Panc1 (cell line): ENCODE results near the gene BRPF1. TPM values are rescaled to one million over a fixed set of nuclear protein-coding genes. Genes with fewer than 3 reads are reported as not detected.

ENCODE experiments used
- ATAC-seq: fragments of 200-7000 bp; cut with Tn5 transposase; 2 replicates; pipeline ENCODE4 v1.9.1; 2020; ENCODE audit warnings: mild to moderate bottlenecking, moderate library complexity
- BruUV-seq: library from RNA; stranded (reverse); fragments of 400-500 nt; replicated peaks from 2 replicates; lab custom pipeline; 2021; lab: Mats Ljungman, UMichigan
- CTCF ChIA-PET: fragments of 300-600 bp; sonication (Branson Sonifier 250); formaldehyde crosslinking; loops from one replicate; lab custom pipeline; 2022; ENCODE audit warnings: antibody characterized with exemption; lab: Charles Lee
- POLR2A ChIA-PET: fragments of 300-600 bp; sonication (Branson Sonifier 250); formaldehyde crosslinking; loops from one replicate; lab custom pipeline; 2022; ENCODE audit warnings: antibody characterized with exemption; lab: Charles Lee
- DNase-seq: peaks from one replicate; pipeline ENCODE4 v3.0.0-alpha.2; 2010; ENCODE audit warnings: low read depth, low spot score
- H3K27ac ChIP-seq: 2 replicates; pipeline ENCODE4 v1.5.1; 2011; ENCODE audit warnings: mild to moderate bottlenecking, low read length, inconsistent platforms
- H3K27me3 ChIP-seq: fragments of 200-500 bp; sonication (Bioruptor generic); 2 replicates; pipeline ENCODE4 v1.6.0; 2014; ENCODE audit warnings: low read length, inconsistent platforms; ENCODE audit not compliant: control insufficient read depth, insufficient read depth
- H3K36me3 ChIP-seq: fragments of 200-500 bp; sonication (Bioruptor generic); 2 replicates; pipeline ENCODE4 v1.5.1; 2014; ENCODE audit warnings: inconsistent platforms, mild to moderate bottlenecking, low read length, moderate library complexity; ENCODE audit not compliant: control insufficient read depth, insufficient read depth
- H3K4me1 ChIP-seq: 2 replicates; pipeline ENCODE4 v1.5.1; 2011; ENCODE audit warnings: inconsistent platforms, mild to moderate bottlenecking, low read length, moderate library complexity; ENCODE audit not compliant: control insufficient read depth, insufficient read depth
- H3K4me3 ChIP-seq, 2 experiments: 2 replicates each; pipeline ENCODE4 v1.5.1; 2011 to 2012; ENCODE audit warnings: low read depth in 2 of 2, low read length in 2 of 2, mild to moderate bottlenecking in 2 of 2, inconsistent platforms in 1 of 2, moderate library complexity in 1 of 2
- H3K9me3 ChIP-seq: fragments of 200-500 bp; sonication (Bioruptor generic); 2 replicates; pipeline ENCODE4 v1.5.1; 2014; ENCODE audit warnings: low read depth, mild to moderate bottlenecking, inconsistent platforms, low read length, moderate library complexity; ENCODE audit not compliant: control insufficient read depth, insufficient read depth
- CTCF ChIP-seq: fragments of 450-650 bp; IDR thresholded peaks from 2 replicates; pipeline ENCODE4 v1.5.1; 2017; ENCODE audit warnings: mild to moderate bottlenecking
- POLR2AphosphoS5 ChIP-seq: IDR thresholded peaks from 2 replicates; pipeline ENCODE4 v1.6.1; 2012; ENCODE audit warnings: mild to moderate bottlenecking, low read depth, low read length, moderate library complexity
- REST ChIP-seq, 2 experiments: IDR thresholded peaks; 2 replicates each; pipeline ENCODE4 v1.6.1; 2011 to 2012; ENCODE audit warnings: low read depth in 2 of 2, control low read depth in 1 of 2, low read length in 1 of 2, mild to moderate bottlenecking in 1 of 2, moderate library complexity in 1 of 2; ENCODE audit not compliant: insufficient read depth in 1 of 2
- SIN3A ChIP-seq: IDR thresholded peaks from 2 replicates; pipeline ENCODE4 v1.6.1; 2012; ENCODE audit warnings: low read depth, mild to moderate bottlenecking, low read length, moderate library complexity, borderline replicate concordance; ENCODE audit not compliant: insufficient read depth
- TCF7L2 ChIP-seq: IDR thresholded peaks from 2 replicates; pipeline ENCODE4 v1.6.1; 2011; ENCODE audit warnings: mild to moderate bottlenecking, low read depth, low read length, inconsistent platforms
- in situ Hi-C: cut with HindIII; loops from 2 replicates; pipeline ENCODE4 v1.10.0; 2016; ENCODE audit warnings: low sequenced_read_pairs, low pct_unique_long_range_greater_than_20kb
- intact Hi-C: fragments of 100-400 bp; cut with micrococcal nuclease; formaldehyde crosslinking; loops from one replicate; pipeline ENCODE4 v1.10.0; 2022; ENCODE audit not compliant: unreplicated experiment
- total RNA-seq: library from RNA; stranded (reverse); gene quantifications from one replicate; pipeline ENCODE4 v1.2.1, GENCODE V29; 2021; ENCODE audit not compliant: unreplicated experiment

Gene BRPF1
- total RNA-seq, 1 experiment from 2014 or later: 17.4 TPM

- intact Hi-C loops (no loop called here), in situ Hi-C loops (no loop called here)
- TF ChIP-seq TCF7L2 (no peak), POLR2AphosphoS5 (no peak), REST (IDR thresholded peaks at IDR 0.05; ENCODE audit: insufficient read depth in 1 of 2, low read depth in 2 of 2, low read length in 1 of 2) (no peak), SIN3A (no peak), CTCF (no peak)
- Histone ChIP-seq H3K4me3 (no peak overlapping the region), H3K27me3 (no peaks in the 10 kb centered on the region), H3K9me3 (no peaks in the 10 kb centered on the region), H3K27ac (no peak overlapping the region), H3K4me1 (no peaks in the 10 kb centered on the region), H3K36me3 (no peaks in the 10 kb centered on the region)
- DNase-seq (no peak), ATAC-seq (no peak)
- ChIA-PET CTCF (no interaction called here), POLR2A (no interaction called here)
- BruUV-seq: no TSS peak
Measured at GRCh38 chr3:9701711-9702110, 29.8 kb upstream of the BRPF1 start.

GRCh38 chr3:9703240-9703639, 28.3 kb upstream of the BRPF1 start:
- POLR2A ChIA-PET: no interaction called here
- CTCF ChIA-PET: no interaction called here

More at GRCh38 chr3:9703240-9703639, 28.3 kb upstream of the BRPF1 start:
- no peaks in the 10 kb centered on the region for H3K36me3 ChIP-seq
- no peak for TF ChIP-seq SIN3A
- TF ChIP-seq CTCF: no peak
- no peak for TF ChIP-seq TCF7L2
- no peak for TF ChIP-seq POLR2AphosphoS5
- no peak for TF ChIP-seq REST (IDR thresholded peaks at IDR 0.05; ENCODE audit: insufficient read depth in 1 of 2, low read depth in 2 of 2, low read length in 1 of 2)
- no TSS peak for BruUV-seq
- no peak overlapping the region for H3K4me3 ChIP-seq
- DNase-seq: no peak
- H3K27ac ChIP-seq: no peak overlapping the region
- ATAC-seq: no peak
- no peaks in the 10 kb centered on the region for H3K27me3 ChIP-seq
- intact Hi-C loops: no loop called here
- H3K9me3 ChIP-seq: no peaks in the 10 kb centered on the region
- H3K4me1 ChIP-seq: no peaks in the 10 kb centered on the region
- in situ Hi-C loops: no loop called here
